Spleen (tissue), 11 donors: ENCODE measurements around the gene ASTN1. TPM values are rescaled to one million over a fixed set of nuclear protein-coding genes. Genes with fewer than 3 reads are reported as not detected.
A peak's percentile ranks its signal among the peaks of the same experiment; 100 is the strongest.

Source experiments
- DNase-seq: peaks from one replicate; pipeline ENCODE4 v3.0.0-alpha.2; 2020
- H3K27ac ChIP-seq, 8 donors: fragments of 200-600 bp; sonication (generic) in 7 of 8; 1 replicate in 4 of 8; 2 replicates in 4 of 8; pipeline versions ENCODE4 v1.5.0 to v1.8.0; 2016 to 2021; ENCODE audit warnings: inconsistent platforms in 4 of 8, mild to moderate bottlenecking in 4 of 8, moderate library complexity in 1 of 8
- H3K27me3 ChIP-seq, 7 donors: fragments of 200-600 bp; sonication (generic) in 6 of 7; replicated peaks in 1 of 7; 1 replicate in 4 of 7; 2 replicates in 3 of 7; pipeline versions ENCODE4 v1.5.0 to v1.8.0; 2016 to 2021; ENCODE audit warnings: inconsistent platforms in 3 of 7, mild to moderate bottlenecking in 1 of 7
- H3K36me3 ChIP-seq, 6 donors: fragments of 200-600 bp; sonication (generic) in 5 of 6; 1 replicate in 4 of 6; 2 replicates in 2 of 6; pipeline versions ENCODE4 v1.5.0 to v1.8.0; 2016 to 2021; ENCODE audit warnings: inconsistent platforms in 2 of 6
- H3K4me1 ChIP-seq, 6 donors: fragments of 200-600 bp; sonication (generic) in 5 of 6; 1 replicate in 3 of 6; 2 replicates in 3 of 6; pipeline versions ENCODE4 v1.5.0 to v1.8.0; 2016 to 2021; ENCODE audit warnings: inconsistent platforms in 3 of 6
- H3K4me3 ChIP-seq, 8 donors: fragments of 200-600 bp; sonication (generic) in 7 of 8; 1 replicate in 4 of 8; 2 replicates in 4 of 8; pipeline versions ENCODE4 v1.5.0 to v1.8.0; 2016 to 2021; ENCODE audit warnings: inconsistent platforms in 4 of 8, mild to moderate bottlenecking in 4 of 8, moderate library complexity in 2 of 8
- H3K9me3 ChIP-seq, 8 donors: fragments of 200-600 bp; sonication (generic) in 7 of 8; 1 replicate in 4 of 8; 2 replicates in 4 of 8; pipeline versions ENCODE4 v1.5.0 to v1.8.0; 2016 to 2021; ENCODE audit warnings: inconsistent platforms in 4 of 8
- POLR2A ChIP-seq, 3 donors: fragments of 450-650 bp; IDR thresholded peaks; one replicate each; pipeline ENCODE4 v1.5.1; 2017; ENCODE audit warnings: antibody characterized with exemption in 3 of 3, mild to moderate bottlenecking in 1 of 3
- POLR2AphosphoS5 ChIP-seq, 3 donors: sonication (generic); formaldehyde crosslinking; IDR thresholded peaks; one replicate each; pipeline ENCODE4 v1.5.1; 2017; ENCODE audit warnings: antibody characterized with exemption in 3 of 3
- WGBS, 5 donors: extraction: QIAGEN DNeasy Blood & Tissue Kit in 3 of 5; methylation state at CpG; one replicate each; pipeline versions ENCODE4 v1.1.5 to v1.1.7; 2013 to 2018; 5-methylcytosine and 5-hydroxymethylcytosine counted together
- intact Hi-C: fragments of 100-400 bp; cut with DNase I; formaldehyde crosslinking; loops from one replicate; pipeline ENCODE4 v1.15.0; 2023; ENCODE audit warnings: low total_unique reads
- polyA plus RNA-seq, 3 donors: library from polyadenylated mRNA; stranded (reverse); fragments of 200-250 nt; gene quantifications; one replicate each; pipeline ENCODE4 v1.2.1, GENCODE V29; 2013
- total RNA-seq, 7 donors: library from RNA; depleted of rRNA in 3 of 7; stranded (reverse); fragments of >200 nt in 3 of 7; fragmentation: NEBNext Ultra II Directional in 4 of 7; extraction: Animal tissue kit (Norgen Biotek cat#: 25700) in 4 of 7; gene quantifications; one replicate each; pipeline versions ENCODE4 v1.1.0 to v1.2.1, GENCODE V29; 2016 to 2021
- TF ChIP-seq, protein P1 (sequence below), 11 experiments: fragments of 200-600 bp in 7 of 11; fragments of 450-650 bp in 4 of 11; sonication (generic) in 4 of 11; IDR thresholded peaks in 8 of 11; conservative IDR thresholded peaks in 3 of 11; 1 replicate in 7 of 11; 2 replicates in 4 of 11; pipeline versions ENCODE4 v1.4.0 to v1.8.0; 2016 to 2021; ENCODE audit warnings: antibody characterized with exemption in 11 of 11, inconsistent platforms in 4 of 11, mild to moderate bottlenecking in 1 of 11
- donor health status: healthy with polysubstance abuse.
- donor health status: DM: no; HTN: no; CAD: no; lungs with moderate emphysema.
- donor health status: DM: no; HTN: no; CAD: no.
- donor health status: Bipolar disorder and iron deficiency.
- donor health status: healthy.
- donor health status: DM: no; HTN: no; CAD: no.
- donor health status: DM: yes; HTN: yes; CAD: no.

Gene ASTN1
- total and polyA plus RNA-seq, 10 donors = 0.56 to 7.5 (median 4.2) TPM

DNA sequence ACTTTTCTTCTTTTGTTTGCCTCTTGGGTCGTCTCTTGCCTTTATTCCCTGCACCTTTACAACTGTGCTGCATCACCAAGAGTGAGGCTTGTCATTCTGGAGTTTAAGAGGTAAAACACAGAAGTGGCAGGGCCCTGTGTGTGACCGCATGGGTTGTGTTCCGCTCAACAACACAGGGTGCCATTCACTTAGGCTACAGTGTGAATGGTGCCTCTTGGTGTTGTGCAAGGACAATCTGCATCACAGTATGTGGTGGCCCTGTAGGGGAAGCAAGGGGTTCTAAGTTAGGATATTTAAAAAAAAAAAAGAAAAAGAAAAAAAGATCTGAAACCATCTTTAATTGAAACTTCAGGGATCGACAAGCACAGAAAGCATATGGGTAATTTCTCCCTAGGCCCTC is 44.4 kb upstream of the ASTN1 start:
- WGBS, 5 donors = 62 to 84% (median 80%) methylated on average over 4 of the region's 4 CpGs
- Histone ChIP-seq H3K9me3 (no peaks in the 10 kb centered on the region), H3K27ac (peak overlapping the region in 5 of 8 donors; percentile 1 to 49 (median 44)), H3K27me3 (no peaks in the 10 kb centered on the region), H3K36me3 (no peaks in the 10 kb centered on the region), H3K4me3 (no peak overlapping the region), H3K4me1 (peaks cover 0 to 19% (median 1%) of the 10 kb centered on the region in 6 donors)
- intact Hi-C loops = no loop called here
- no peak for DNase-seq
- TF ChIP-seq POLR2A (IDR thresholded peaks at IDR 0.05) (no peak), POLR2AphosphoS5 (IDR thresholded peaks at IDR 0.05) (no peak)
- TF ChIP-seq, protein P1, sequence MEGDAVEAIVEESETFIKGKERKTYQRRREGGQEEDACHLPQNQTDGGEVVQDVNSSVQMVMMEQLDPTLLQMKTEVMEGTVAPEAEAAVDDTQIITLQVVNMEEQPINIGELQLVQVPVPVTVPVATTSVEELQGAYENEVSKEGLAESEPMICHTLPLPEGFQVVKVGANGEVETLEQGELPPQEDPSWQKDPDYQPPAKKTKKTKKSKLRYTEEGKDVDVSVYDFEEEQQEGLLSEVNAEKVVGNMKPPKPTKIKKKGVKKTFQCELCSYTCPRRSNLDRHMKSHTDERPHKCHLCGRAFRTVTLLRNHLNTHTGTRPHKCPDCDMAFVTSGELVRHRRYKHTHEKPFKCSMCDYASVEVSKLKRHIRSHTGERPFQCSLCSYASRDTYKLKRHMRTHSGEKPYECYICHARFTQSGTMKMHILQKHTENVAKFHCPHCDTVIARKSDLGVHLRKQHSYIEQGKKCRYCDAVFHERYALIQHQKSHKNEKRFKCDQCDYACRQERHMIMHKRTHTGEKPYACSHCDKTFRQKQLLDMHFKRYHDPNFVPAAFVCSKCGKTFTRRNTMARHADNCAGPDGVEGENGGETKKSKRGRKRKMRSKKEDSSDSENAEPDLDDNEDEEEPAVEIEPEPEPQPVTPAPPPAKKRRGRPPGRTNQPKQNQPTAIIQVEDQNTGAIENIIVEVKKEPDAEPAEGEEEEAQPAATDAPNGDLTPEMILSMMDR (IDR thresholded peaks at IDR 0.05 in 8 of 11, conservative IDR thresholded peaks at IDR 0.05 in 3 of 11) = no peak

DNA sequence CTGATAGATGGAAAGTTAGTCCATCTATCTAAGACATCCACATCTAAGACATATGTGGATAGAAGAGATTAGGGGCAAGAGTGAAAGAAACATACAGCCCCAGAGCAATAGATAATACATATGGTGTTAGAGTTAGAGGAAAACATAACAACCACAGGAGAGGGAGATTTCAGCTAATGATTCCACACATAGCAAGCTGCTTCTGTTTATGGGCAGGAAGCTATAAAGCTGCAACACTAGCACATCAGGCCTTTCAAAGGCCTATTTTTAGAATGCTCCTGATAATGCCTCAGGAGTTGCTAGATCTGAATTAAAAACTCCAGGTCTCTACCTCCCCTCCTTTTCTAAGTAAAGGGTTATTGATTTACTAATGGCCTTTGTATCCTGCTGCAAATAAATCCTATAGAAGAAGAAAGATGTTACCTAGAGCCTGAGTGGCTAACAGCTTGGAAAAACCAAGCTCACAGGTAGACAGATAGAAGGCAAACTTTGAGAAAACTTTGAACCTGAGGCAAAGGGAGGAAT is 42.4 kb upstream of the ASTN1 start:
- DNase-seq = no peak
- Histone ChIP-seq H3K36me3 (no peaks in the 10 kb centered on the region), H3K27me3 (no peaks in the 10 kb centered on the region), H3K4me3 (no peak overlapping the region), H3K9me3 (no peaks in the 10 kb centered on the region), H3K4me1 (peaks cover 0 to 19% (median under 1%) of the 10 kb centered on the region in 6 donors), H3K27ac (no peak overlapping the region)
- TF ChIP-seq POLR2A (IDR thresholded peaks at IDR 0.05) (no peak), POLR2AphosphoS5 (IDR thresholded peaks at IDR 0.05) (no peak)
- TF ChIP-seq, protein P1 (IDR thresholded peaks at IDR 0.05 in 8 of 11, conservative IDR thresholded peaks at IDR 0.05 in 3 of 11) = no peak
- intact Hi-C loops = no loop called here

DNA sequence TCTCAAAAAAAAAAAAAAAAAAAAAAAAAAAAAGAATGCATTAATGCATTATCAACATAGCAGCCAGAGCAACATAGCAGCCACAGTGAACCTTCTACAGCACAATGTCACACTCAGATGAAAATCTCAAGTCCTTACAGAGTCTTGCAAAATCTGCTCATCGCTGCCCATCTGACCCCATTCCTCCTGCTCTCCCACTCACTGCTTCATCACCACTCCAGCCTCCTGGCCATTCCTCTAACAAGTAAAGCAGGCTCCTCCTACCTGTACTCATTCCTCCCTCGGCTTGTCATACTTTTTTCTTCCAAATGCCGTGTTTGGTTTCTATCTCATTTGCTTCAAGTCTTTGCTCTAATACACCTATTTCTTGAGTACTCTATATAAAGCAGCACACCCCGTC is 35.8 kb upstream of the ASTN1 start:
- Histone ChIP-seq H3K27me3 (no peaks in the 10 kb centered on the region), H3K36me3 (no peaks in the 10 kb centered on the region), H3K4me1 (no peaks in the 10 kb centered on the region), H3K27ac (no peak overlapping the region), H3K9me3 (no peaks in the 10 kb centered on the region), H3K4me3 (no peak overlapping the region)
- intact Hi-C loops = no loop called here
- no peak for DNase-seq
- WGBS, 5 donors = 75 to 83% (median 78%) methylated on average over 4 of the region's 4 CpGs
- TF ChIP-seq POLR2AphosphoS5 (IDR thresholded peaks at IDR 0.05) (no peak), POLR2A (IDR thresholded peaks at IDR 0.05) (no peak)
- TF ChIP-seq, protein P1 (IDR thresholded peaks at IDR 0.05 in 8 of 11, conservative IDR thresholded peaks at IDR 0.05 in 3 of 11) = no peak

DNA sequence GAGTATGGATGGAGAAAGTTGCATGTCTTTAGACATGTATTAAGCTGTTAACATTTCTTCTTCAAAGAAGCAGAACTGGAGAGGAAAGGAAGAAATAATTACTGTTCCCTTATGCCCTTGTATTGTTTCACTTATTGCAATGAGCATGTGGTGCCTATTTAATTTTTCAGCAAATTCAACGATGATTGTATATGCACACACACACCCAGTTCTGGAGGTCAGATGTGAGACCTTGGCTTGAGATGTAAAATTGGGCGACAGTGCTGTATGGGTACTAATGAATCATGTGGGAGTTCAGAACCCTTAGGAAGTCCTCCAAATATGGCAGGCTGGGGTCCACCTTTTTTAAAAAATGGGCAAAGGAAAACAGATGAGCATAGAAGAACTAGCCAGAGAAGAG is 33.7 kb upstream of the ASTN1 start:
- DNase-seq = no peak
- intact Hi-C loops = no loop called here
- Histone ChIP-seq H3K27ac (no peak overlapping the region), H3K9me3 (no peaks in the 10 kb centered on the region), H3K27me3 (no peaks in the 10 kb centered on the region), H3K4me3 (no peak overlapping the region), H3K36me3 (no peaks in the 10 kb centered on the region), H3K4me1 (no peaks in the 10 kb centered on the region)
- TF ChIP-seq POLR2A (IDR thresholded peaks at IDR 0.05) = no peak
- TF ChIP-seq, protein P1 (IDR thresholded peaks at IDR 0.05 in 8 of 11, conservative IDR thresholded peaks at IDR 0.05 in 3 of 11) = no peak
- TF ChIP-seq POLR2AphosphoS5 (IDR thresholded peaks at IDR 0.05) = no peak
- WGBS, 5 donors = 64 to 87% (median 76%) methylated on average over 2 of the region's 2 CpGs
